ENCODE data around the gene ARVCF. TPM values are rescaled to one million over a fixed set of nuclear protein-coding genes. Genes with fewer than 3 reads are reported as not detected.

Gene ARVCF
- total and polyA plus RNA-seq, 9 of the 15 experiments (the other 6 are each of a cell fraction or from before 2014, with no cell fraction given), result 0.03 to 97.4 (median 15.6) TPM

DNA sequence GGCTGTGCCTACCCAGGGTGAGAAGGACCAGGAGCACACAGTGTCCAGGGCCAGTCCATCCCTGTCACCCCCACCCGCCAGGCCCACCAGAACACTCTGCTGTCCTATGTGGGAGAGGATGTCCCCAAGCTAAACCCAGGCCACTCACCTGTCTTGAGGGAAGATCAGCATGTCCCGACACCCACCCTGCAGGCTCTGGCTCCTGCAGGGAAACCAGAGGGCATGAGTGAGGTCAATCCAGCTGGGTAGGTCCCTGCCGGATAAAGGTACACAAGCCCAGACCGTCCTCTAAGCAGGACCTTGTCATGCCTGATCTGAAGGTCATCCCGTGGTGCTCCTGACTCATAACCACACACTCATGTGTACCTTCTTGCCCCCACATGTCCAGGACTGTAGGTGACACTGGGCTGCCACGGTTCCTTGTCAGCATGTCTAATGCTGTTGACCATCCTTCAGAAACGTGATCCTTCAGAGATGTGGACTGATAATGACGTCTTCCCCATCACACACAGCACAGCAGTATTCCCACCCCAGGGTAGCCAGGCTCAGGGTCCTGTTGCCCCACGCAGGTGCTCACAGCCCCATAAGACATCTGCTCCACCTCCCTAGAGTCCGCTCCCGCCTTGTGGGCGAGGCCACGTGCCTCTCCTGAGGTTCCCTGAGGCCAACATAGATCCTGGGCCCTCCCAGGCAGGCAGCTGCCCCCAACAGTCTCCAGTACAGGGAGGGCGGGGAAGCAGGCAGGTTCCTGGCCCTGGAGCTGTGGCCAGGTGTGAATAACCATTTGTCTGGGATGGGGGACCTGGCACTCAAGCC, 6.1 kb downstream of the ARVCF start (continued):
- TF ChIP-seq, protein P1, sequence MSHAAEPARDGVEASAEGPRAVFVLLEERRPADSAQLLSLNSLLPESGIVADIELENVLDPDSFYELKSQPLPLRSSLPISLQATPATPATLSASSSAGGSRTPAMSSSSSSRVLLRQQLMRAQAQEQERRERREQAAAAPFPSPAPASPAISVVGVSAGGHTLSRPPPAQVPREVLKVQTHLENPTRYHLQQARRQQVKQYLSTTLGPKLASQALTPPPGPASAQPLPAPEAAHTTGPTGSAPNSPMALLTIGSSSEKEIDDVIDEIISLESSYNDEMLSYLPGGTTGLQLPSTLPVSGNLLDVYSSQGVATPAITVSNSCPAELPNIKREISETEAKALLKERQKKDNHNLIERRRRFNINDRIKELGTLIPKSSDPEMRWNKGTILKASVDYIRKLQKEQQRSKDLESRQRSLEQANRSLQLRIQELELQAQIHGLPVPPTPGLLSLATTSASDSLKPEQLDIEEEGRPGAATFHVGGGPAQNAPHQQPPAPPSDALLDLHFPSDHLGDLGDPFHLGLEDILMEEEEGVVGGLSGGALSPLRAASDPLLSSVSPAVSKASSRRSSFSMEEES (CRISPR knock-in tag; IDR thresholded peaks at IDR 0.05), result no peak
- TF ChIP-seq, protein P2, sequence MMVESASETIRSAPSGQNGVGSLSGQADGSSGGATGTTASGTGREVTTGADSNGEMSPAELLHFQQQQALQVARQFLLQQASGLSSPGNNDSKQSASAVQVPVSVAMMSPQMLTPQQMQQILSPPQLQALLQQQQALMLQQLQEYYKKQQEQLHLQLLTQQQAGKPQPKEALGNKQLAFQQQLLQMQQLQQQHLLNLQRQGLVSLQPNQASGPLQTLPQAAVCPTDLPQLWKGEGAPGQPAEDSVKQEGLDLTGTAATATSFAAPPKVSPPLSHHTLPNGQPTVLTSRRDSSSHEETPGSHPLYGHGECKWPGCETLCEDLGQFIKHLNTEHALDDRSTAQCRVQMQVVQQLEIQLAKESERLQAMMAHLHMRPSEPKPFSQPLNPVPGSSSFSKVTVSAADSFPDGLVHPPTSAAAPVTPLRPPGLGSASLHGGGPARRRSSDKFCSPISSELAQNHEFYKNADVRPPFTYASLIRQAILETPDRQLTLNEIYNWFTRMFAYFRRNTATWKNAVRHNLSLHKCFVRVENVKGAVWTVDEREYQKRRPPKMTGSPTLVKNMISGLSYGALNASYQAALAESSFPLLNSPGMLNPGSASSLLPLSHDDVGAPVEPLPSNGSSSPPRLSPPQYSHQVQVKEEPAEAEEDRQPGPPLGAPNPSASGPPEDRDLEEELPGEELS (CRISPR knock-in tag; IDR thresholded peaks at IDR 0.05; ENCODE audit: borderline replicate concordance), result no peak
- TF ChIP-seq CBX2 (IDR thresholded peaks at IDR 0.05; ENCODE audit: insufficient read depth, low read length, poor library complexity, severe bottlenecking) (no peak), ZNF184 (CRISPR knock-in tag; IDR thresholded peaks at IDR 0.05) (no peak), SETDB1 (IDR thresholded peaks at IDR 0.05; ENCODE audit: low read length) (no peak), POLR2AphosphoS2 (IDR thresholded peaks at IDR 0.05; ENCODE audit: low read length) (no peak), ZNF121 (CRISPR knock-in tag; conservative IDR thresholded peaks at IDR 0.05) (no peak), FIP1L1 (IDR thresholded peaks at IDR 0.05; ENCODE audit: low read depth, low read length, poor library complexity, severe bottlenecking) (no peak), HLTF (IDR thresholded peaks at IDR 0.05) (no peak), HIVEP1 (CRISPR knock-in tag; IDR thresholded peaks at IDR 0.05) (no peak; the same call in 1 of the 2 replicates), TSC22D4 (tag; IDR thresholded peaks at IDR 0.05) (no peak), NCOA6 (IDR thresholded peaks at IDR 0.05) (no peak), ELF1 (tag; IDR thresholded peaks at IDR 0.05) (no peak)
- TF ChIP-seq, protein P3, sequence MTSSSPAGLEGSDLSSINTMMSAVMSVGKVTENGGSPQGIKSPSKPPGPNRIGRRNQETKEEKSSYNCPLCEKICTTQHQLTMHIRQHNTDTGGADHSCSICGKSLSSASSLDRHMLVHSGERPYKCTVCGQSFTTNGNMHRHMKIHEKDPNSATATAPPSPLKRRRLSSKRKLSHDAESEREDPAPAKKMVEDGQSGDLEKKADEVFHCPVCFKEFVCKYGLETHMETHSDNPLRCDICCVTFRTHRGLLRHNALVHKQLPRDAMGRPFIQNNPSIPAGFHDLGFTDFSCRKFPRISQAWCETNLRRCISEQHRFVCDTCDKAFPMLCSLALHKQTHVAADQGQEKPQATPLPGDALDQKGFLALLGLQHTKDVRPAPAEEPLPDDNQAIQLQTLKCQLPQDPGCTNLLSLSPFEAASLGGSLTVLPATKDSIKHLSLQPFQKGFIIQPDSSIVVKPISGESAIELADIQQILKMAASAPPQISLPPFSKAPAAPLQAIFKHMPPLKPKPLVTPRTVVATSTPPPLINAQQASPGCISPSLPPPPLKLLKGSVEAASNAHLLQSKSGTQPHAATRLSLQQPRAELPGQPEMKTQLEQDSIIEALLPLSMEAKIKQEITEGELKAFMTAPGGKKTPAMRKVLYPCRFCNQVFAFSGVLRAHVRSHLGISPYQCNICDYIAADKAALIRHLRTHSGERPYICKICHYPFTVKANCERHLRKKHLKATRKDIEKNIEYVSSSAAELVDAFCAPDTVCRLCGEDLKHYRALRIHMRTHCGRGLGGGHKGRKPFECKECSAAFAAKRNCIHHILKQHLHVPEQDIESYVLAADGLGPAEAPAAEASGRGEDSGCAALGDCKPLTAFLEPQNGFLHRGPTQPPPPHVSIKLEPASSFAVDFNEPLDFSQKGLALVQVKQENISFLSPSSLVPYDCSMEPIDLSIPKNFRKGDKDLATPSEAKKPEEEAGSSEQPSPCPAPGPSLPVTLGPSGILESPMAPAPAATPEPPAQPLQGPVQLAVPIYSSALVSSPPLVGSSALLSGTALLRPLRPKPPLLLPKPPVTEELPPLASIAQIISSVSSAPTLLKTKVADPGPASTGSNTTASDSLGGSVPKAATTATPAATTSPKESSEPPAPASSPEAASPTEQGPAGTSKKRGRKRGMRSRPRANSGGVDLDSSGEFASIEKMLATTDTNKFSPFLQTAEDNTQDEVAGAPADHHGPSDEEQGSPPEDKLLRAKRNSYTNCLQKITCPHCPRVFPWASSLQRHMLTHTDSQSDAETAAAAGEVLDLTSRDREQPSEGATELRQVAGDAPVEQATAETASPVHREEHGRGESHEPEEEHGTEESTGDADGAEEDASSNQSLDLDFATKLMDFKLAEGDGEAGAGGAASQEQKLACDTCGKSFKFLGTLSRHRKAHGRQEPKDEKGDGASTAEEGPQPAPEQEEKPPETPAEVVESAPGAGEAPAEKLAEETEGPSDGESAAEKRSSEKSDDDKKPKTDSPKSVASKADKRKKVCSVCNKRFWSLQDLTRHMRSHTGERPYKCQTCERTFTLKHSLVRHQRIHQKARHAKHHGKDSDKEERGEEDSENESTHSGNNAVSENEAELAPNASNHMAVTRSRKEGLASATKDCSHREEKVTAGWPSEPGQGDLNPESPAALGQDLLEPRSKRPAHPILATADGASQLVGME (CRISPR knock-in tag; IDR thresholded peaks at IDR 0.05), result no peak
- TF ChIP-seq, protein P4, sequence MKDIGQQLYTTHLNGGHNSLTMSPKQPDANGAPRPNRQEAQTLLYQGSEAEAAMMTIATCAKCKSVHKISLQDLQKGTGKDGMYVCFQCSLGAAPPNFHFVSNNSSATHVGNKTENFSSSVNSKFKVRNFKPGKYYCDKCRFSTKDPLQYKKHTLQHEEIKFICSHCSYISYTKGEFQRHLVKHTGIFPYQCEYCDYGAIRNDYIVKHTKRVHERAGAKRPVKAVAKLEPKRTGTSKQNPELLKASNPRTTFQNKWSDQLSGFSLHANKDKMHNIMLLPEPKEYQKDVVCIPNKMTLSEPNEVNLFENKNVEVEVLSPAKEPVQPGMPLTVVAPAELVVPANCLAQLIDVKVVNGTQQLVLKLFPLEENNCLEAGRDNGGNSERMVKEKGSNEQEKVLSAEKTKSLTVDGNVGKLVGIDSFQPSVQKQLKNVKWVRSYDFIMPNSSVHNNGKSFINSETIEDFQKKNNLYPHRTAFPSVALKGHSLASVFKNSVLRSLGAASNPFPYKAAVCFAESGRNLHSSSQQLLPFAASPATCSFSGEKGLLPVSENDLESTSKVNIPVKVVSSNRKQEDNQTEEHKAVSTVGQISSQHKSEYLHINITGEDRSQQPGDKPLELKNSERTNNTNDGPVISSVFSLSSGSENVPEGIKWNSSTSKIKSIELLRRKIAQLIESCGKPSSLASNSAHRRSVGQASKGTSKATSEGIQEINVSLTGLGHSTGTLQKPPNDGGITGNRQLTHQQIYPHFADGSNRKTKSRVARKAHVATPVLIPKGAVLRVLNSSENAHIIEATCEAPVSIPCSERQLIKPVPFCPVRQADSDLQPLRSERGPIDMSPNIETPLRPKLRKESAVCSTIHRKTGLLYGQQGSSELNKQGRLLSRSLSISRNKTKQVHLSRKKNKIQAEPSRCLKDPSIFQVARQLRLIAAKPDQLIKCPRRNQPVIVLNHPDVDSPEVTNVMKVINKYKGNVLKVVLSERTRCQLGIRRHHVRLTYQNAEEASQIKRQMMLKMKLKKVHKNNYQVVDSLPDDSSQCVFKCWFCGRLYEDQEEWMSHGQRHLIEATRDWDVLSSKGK (CRISPR knock-in tag; IDR thresholded peaks at IDR 0.05), result no peak

All from K562 (cell line).